Measurements from ENCODE around the gene EFCAB6. TPM values are rescaled to one million over a fixed set of nuclear protein-coding genes. Genes with fewer than 3 reads are reported as not detected.

The EFCAB6 gene
- total RNA-seq, 2 donors from 2014 or later, result 3.3 to 10.5 TPM

GRCh38 chr22:43630451-43630850, 181.7 kb downstream of the EFCAB6 start:
- H3K27ac ChIP-seq, result no peak overlapping the region
- intact Hi-C loops (cut with DNase I), result no loop called here
- no peaks in the 10 kb centered on the region for H3K27me3 ChIP-seq (replicated peaks; ENCODE audit: insufficient read depth)
- H3K9me3 ChIP-seq, result no peaks in the 10 kb centered on the region
- H3K4me3 ChIP-seq, result no peak overlapping the region
- H3K36me3 ChIP-seq, result no peaks in the 10 kb centered on the region
- DNase-seq (ENCODE audit: low spot score), result no peak
- 82% methylated on average over 12 of the region's 12 CpGs for WGBS
- H3K4me1 ChIP-seq (replicated peaks), result no peaks in the 10 kb centered on the region
- TF ChIP-seq POLR2A (IDR thresholded peaks at IDR 0.05) (no peak), POLR2AphosphoS5 (IDR thresholded peaks at IDR 0.05) (no peak), CTCF (IDR thresholded peaks at IDR 0.05) (no peak)

DNA sequence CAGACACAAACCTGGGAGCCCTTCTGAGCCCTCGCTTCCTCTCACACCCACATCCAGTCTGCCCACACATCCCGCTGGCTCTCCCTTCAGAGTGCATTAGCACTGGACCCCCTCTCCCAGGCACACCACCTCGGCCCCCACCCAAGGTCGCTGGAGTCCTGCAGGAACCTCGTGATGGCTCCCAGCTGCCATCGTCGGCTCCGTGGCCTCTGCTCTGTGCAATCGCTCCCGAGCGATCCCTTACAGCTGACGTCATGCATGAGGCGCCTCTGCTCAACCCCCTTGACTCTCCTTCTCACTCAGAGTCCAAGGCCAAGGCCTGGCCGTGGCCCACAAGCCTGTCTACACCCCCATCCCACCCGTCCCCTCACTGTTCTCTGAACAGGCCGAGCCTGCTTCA, 183.9 kb downstream of the EFCAB6 start:
- Histone ChIP-seq H3K27ac (no peak overlapping the region), H3K36me3 (no peaks in the 10 kb centered on the region), H3K27me3 (replicated peaks; ENCODE audit: insufficient read depth) (no peaks in the 10 kb centered on the region), H3K4me1 (replicated peaks) (no peaks in the 10 kb centered on the region), H3K9me3 (no peaks in the 10 kb centered on the region), H3K4me3 (no peak overlapping the region)
- no peak for TF ChIP-seq POLR2AphosphoS5 (IDR thresholded peaks at IDR 0.05)
- TF ChIP-seq CTCF (IDR thresholded peaks at IDR 0.05), result no peak
- no peak for TF ChIP-seq POLR2A (IDR thresholded peaks at IDR 0.05)
- intact Hi-C loops (cut with DNase I), result no loop called here
- DNase-seq (ENCODE audit: low spot score), result no peak
- 70% methylated on average over 16 of the region's 16 CpGs for WGBS

DNA sequence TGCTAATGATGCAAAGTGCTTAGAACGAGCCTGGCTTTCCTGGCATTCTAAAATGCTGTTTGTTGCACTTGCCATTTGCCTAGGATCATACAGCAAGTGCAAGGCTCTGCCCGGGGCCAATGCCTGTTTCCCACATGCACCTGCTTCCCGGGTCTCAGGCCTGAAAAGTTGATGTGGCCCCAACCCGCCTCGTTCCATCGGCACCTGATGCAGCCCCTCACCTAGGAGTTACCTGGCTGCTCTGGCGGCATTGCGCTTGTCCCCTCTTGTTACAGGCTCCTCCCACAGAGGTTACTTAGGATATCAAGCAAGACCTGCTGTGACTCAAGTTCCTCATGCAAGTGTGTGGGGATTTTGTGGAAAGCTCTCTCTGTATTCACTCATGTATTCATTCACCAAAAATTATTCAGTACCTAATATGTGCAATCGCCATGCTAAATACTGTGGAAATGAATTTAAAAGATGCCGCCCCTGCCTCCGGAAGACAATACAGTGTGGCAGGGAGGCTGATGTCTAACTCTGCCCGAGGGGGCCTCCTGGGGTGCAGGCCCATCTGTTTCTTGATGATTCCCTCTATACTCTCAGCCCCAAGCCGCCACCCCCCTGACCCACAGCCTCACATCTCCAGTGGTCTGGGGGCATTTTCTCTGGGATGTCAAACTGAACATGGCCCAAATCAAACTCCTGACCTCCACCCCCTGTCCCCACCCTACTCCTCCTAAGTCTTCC, 184.5 kb downstream of the EFCAB6 start:
- intact Hi-C loops (cut with DNase I), result no loop called here
- Histone ChIP-seq H3K27me3 (replicated peaks; ENCODE audit: insufficient read depth) (no peaks in the 10 kb centered on the region), H3K4me3 (no peak overlapping the region), H3K9me3 (no peaks in the 10 kb centered on the region), H3K4me1 (replicated peaks) (no peaks in the 10 kb centered on the region), H3K36me3 (no peaks in the 10 kb centered on the region), H3K27ac (no peak overlapping the region)
- 90% methylated on average over 13 of the region's 13 CpGs for WGBS
- no peak for DNase-seq (ENCODE audit: low spot score)
- TF ChIP-seq POLR2AphosphoS5 (IDR thresholded peaks at IDR 0.05), result no peak
- TF ChIP-seq POLR2A (IDR thresholded peaks at IDR 0.05), result no peak
- TF ChIP-seq CTCF (IDR thresholded peaks at IDR 0.05), result no peak

DNA sequence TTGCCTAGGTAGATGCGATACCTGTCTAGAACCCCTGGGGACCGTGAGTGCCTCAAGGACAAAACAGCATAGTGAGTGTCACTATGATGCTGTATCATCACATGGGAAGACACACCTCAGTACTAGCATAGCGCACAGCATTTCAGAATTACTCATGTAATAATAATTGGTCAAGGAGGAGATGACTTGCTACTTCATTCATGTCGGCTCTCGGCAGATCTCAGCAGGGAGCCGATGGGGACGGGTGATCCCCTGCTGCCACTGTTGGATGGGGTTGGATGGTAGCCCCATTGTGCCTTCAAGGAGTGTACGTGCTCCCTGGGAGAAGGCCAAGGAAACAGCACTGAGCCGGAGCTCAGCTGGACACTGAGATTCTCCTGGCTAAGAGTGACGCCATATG, 186.9 kb downstream of the EFCAB6 start:
- no peak for TF ChIP-seq POLR2AphosphoS5 (IDR thresholded peaks at IDR 0.05)
- DNase-seq (ENCODE audit: low spot score), result no peak
- H3K36me3 ChIP-seq, result no peaks in the 10 kb centered on the region
- 92% methylated on average over 10 of the region's 10 CpGs for WGBS
- no peak overlapping the region for H3K27ac ChIP-seq
- H3K4me3 ChIP-seq, result no peak overlapping the region
- no peaks in the 10 kb centered on the region for H3K9me3 ChIP-seq
- intact Hi-C loops (cut with DNase I), result no loop called here
- no peaks in the 10 kb centered on the region for H3K4me1 ChIP-seq (replicated peaks)
- no peaks in the 10 kb centered on the region for H3K27me3 ChIP-seq (replicated peaks; ENCODE audit: insufficient read depth)

- H3K4me1 ChIP-seq (replicated peaks), result no peaks in the 10 kb centered on the region
- H3K36me3 ChIP-seq, result no peaks in the 10 kb centered on the region
- intact Hi-C loops (cut with DNase I), result no loop called here
- H3K27ac ChIP-seq, result no peak overlapping the region
- no peak overlapping the region for H3K4me3 ChIP-seq
- H3K27me3 ChIP-seq (replicated peaks; ENCODE audit: insufficient read depth), result no peaks in the 10 kb centered on the region
- no peak for DNase-seq (ENCODE audit: low spot score)
- 85% methylated on average over 15 of the region's 15 CpGs for WGBS
- TF ChIP-seq CTCF (IDR thresholded peaks at IDR 0.05), result no peak
- TF ChIP-seq POLR2A (IDR thresholded peaks at IDR 0.05), result no peak
- no peak for TF ChIP-seq POLR2AphosphoS5 (IDR thresholded peaks at IDR 0.05)
- no peaks in the 10 kb centered on the region for H3K9me3 ChIP-seq
Measured at GRCh38 chr22:43624144-43624998, 187.7 kb downstream of the EFCAB6 start.
